K562 (cell line): ENCODE measurements around the gene KPTN. TPM values are rescaled to one million over a fixed set of nuclear protein-coding genes. Genes with fewer than 3 reads are reported as not detected.

Source experiments
- CEBPZ ChIP-seq: fragments of 150-350 bp; IDR thresholded peaks from 2 replicates; pipeline ENCODE4 v1.6.1; 2014; ENCODE audit warnings: low read depth, mild to moderate bottlenecking, low read length, borderline replicate concordance
- CHAMP1 ChIP-seq: fragments of 450-650 bp; IDR thresholded peaks from 2 replicates; pipeline ENCODE4 v1.6.1; 2016; ENCODE audit warnings: mild to moderate bottlenecking
- DMBX1 ChIP-seq: fragments of 250-450 bp; sonication (Bioruptor Pico); IDR thresholded peaks from 2 replicates; pipeline ENCODE4 v1.8.0; 2022; ENCODE audit warnings: inconsistent platforms, mild to moderate bottlenecking, moderate library complexity, borderline replicate concordance
- FOXK2 ChIP-seq, 2 experiments: fragments of 450-650 bp; IDR thresholded peaks in 1 of 2; conservative IDR thresholded peaks in 1 of 2; 2 replicates each; pipeline ENCODE4 v1.6.1; 2016; ENCODE audit warnings: low read depth in 2 of 2, mild to moderate bottlenecking in 1 of 2
- HMBOX1 ChIP-seq: sonication (generic); IDR thresholded peaks from 2 replicates; pipeline ENCODE4 v1.6.1; 2016
- HNRNPLL ChIP-seq: fragments of 200-400 bp; formaldehyde crosslinking; IDR thresholded peaks from 2 replicates; pipeline ENCODE4 v1.6.1; 2017; ENCODE audit warnings: low read length, low read depth, mild to moderate bottlenecking; ENCODE audit not compliant: poor library complexity, severe bottlenecking
- PHB ChIP-seq: fragments of 250-450 bp; sonication (Bioruptor Pico); IDR thresholded peaks from 2 replicates; pipeline ENCODE4 v1.5.0; 2021
- POLR3G ChIP-seq: IDR thresholded peaks from 2 replicates; pipeline ENCODE4 v1.6.1; 2011; ENCODE audit not compliant: insufficient read length, insufficient replicate concordance; ENCODE audit errors: extremely low read depth
- RBBP5 ChIP-seq: fragments of 200-600 bp; sonication (generic); IDR thresholded peaks from 2 replicates; pipeline ENCODE4 v1.6.1; 2012; ENCODE audit warnings: borderline replicate concordance, mild to moderate bottlenecking, low read length, control low read depth, inconsistent platforms; ENCODE audit not compliant: insufficient read depth, poor library complexity, severe bottlenecking
- RFX7 ChIP-seq: fragments of 250-450 bp; sonication (Bioruptor Pico); IDR thresholded peaks from 2 replicates; pipeline ENCODE4 v1.5.1; 2021; ENCODE audit warnings: mild to moderate bottlenecking
- SAFB ChIP-seq: fragments of 200-400 bp; formaldehyde crosslinking; IDR thresholded peaks from 2 replicates; pipeline ENCODE4 v1.6.1; 2017; ENCODE audit warnings: low read depth, low read length, borderline replicate concordance
- TAF1 ChIP-seq: IDR thresholded peaks from 2 replicates; pipeline ENCODE4 v1.6.1; 2011; ENCODE audit warnings: mild to moderate bottlenecking, low read length, moderate library complexity; ENCODE audit not compliant: insufficient read depth, control insufficient read depth, severe bottlenecking; ENCODE audit errors: extremely low read depth
- THRB ChIP-seq: fragments of 450-650 bp; formaldehyde crosslinking; conservative IDR thresholded peaks from 2 replicates; pipeline ENCODE4 v1.4.0; 2022; ENCODE audit warnings: mild to moderate bottlenecking, missing genetic modification characterization
- WHSC1 ChIP-seq: IDR thresholded peaks from one replicate; pipeline ENCODE4 v1.6.1; 2012; ENCODE audit warnings: low read length, control low read depth, inconsistent platforms
- ZEB2 ChIP-seq: fragments of 450-650 bp; IDR thresholded peaks from 2 replicates; pipeline ENCODE4 v1.6.1; 2016
- ZNF253 ChIP-seq: fragments of 250-450 bp; sonication (Bioruptor Pico); conservative IDR thresholded peaks from 2 replicates; pipeline ENCODE4 v1.6.1; 2021; ENCODE audit warnings: mild to moderate bottlenecking
- ZNF324 ChIP-seq: fragments of 250-450 bp; sonication (Bioruptor Pico); IDR thresholded peaks from 2 replicates; pipeline ENCODE4 v1.4.0; 2020; ENCODE audit warnings: mild to moderate bottlenecking
- ZNF696 ChIP-seq: fragments of 250-450 bp; sonication (Bioruptor Pico); conservative IDR thresholded peaks from 2 replicates; pipeline ENCODE4 v1.4.0; 2020; ENCODE audit warnings: mild to moderate bottlenecking, moderate library complexity
- polyA plus RNA-seq, 8 experiments: library from polyadenylated mRNA; depleted of rRNA in 4 of 8; stranded (reverse) in 5 of 8; unstranded in 3 of 8; fragments of >200 nt; fragmentation: Nextera tagmentation in 2 of 8; fragmentation: Illumina TruSeq in 1 of 8; extraction: Ambion mirVana in 2 of 8; extraction: Trizol in 1 of 8; gene quantifications; 2 replicates each; pipeline versions ENCODE4 v1.2.1 to v1.2.3, GENCODE V29; 2011 to 2014; ENCODE audit warnings: inconsistent platforms in 1 of 8, missing spikeins in 1 of 8
- total RNA-seq, 7 experiments: library from RNA; depleted of rRNA in 6 of 7; stranded (reverse); fragments of >200 nt in 6 of 7; fragmentation: Illumina TruSeq in 2 of 7; extraction: Trizol in 2 of 7; gene quantifications; 2 replicates each; pipeline versions ENCODE4 v1.2.1 to v1.2.3, GENCODE V29; 2011 to 2021; ENCODE audit warnings: low replicate concordance in 1 of 7

The KPTN gene
- total and polyA plus RNA-seq, 9 of the 15 experiments (the other 6 are each of a cell fraction or from before 2014, with no cell fraction given) = 0.56 to 18.2 (median 8.5) TPM

GRCh38 chr19:47483800-47484690 is at the start of gene KPTN (continued):
- TF ChIP-seq CHAMP1 = 0 out of 2 replicates have a peak, but pooled peaks have one; percentile 26
- peak; percentile 62 for TF ChIP-seq RBBP5
- TF ChIP-seq HMBOX1 = no peak
- no peak for TF ChIP-seq HNRNPLL
- TF ChIP-seq THRB (CRISPR knock-in tag) = 0 out of 2 replicates have a peak, but pooled peaks have one; percentile 37
- TF ChIP-seq POLR3G = no peak
- no peak for TF ChIP-seq ZNF324
- no peak for TF ChIP-seq SAFB
- TF ChIP-seq PHB (CRISPR knock-in tag) = no peak
- peak; percentile 81 for TF ChIP-seq TAF1
- TF ChIP-seq CEBPZ = no peak
- no peak for TF ChIP-seq WHSC1
- TF ChIP-seq RFX7 = no peak
- peak; percentile 98 for TF ChIP-seq ZNF696 (CRISPR knock-in tag)
- peak; percentile 48; the same call in 1 of the 2 replicates for TF ChIP-seq DMBX1 (CRISPR knock-in tag)
- TF ChIP-seq ZEB2 = no peak
- peak; percentile 64; the same call in 1 of the 2 replicates for TF ChIP-seq ZNF253 (CRISPR knock-in tag)
- TF ChIP-seq FOXK2 (conservative IDR thresholded peaks at IDR 0.05 in 1 of 2, IDR thresholded peaks at IDR 0.05 in 1 of 2; ENCODE audit: low read depth in 2 of 2) = no peak
